ENCODE results near the gene SMIM13.
"Not testable (repeated sequence)": the region's sequence is repeated elsewhere in the genome, so short reads cannot be mapped to it uniquely, and the experiment has no call there.

The SMIM13 gene

DNA sequence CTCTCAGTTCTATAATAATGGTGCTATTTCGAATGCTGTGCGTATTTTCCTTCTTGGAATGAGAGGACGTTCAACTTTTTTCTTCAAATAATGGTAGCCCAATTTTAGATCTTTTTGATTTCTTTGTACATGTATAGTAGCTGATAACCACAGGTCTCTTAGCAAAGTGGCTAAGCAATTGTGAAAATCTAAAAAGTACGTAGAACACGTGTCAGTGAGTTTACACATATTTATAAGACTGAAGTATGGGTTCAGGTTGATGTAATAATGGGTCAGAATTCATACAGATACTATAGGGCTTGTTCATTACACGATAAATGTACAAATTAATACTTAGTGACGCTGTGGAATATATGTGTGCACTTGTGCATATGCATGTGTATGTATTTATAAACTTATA is 1.3 kb downstream of the SMIM13 start:
- no peaks in the 10 kb centered on the region for H3K27me3 ChIP-seq
- peak overlapping the region; percentile 94 for H3K9ac ChIP-seq
- peak overlapping the region; percentile 97 for H3K27ac ChIP-seq

DNA sequence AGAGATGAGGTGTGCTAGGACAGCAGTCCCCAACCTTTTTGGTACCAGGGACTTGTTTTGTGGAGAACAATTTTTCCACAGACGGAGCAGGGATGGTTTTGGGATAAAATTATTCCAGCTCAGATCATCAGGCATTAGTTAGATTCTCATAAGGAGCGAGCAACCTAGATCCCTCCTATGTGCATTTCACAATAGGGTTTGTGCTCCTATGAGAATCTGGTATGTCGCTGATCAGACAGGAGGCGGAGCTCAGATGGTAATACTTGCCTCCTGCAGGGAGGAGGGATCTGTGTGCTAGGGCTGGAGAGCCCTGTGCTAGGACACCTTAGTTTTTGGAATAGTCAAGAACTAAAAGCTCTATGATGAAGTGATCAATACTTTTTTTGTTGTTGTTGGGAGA is 2.5 kb downstream of the SMIM13 start:
- H3K4me2 ChIP-seq = peak overlapping the region; percentile 87
- no peaks in the 10 kb centered on the region for H3K27me3 ChIP-seq
- peaks cover 21% of the 10 kb centered on the region for H3K9me3 ChIP-seq
- no peak overlapping the region for H3K4me3 ChIP-seq
- peaks cover 37% of the 10 kb centered on the region for H3K36me3 ChIP-seq
- TF ChIP-seq Cebpa-rat (IDR thresholded peaks at IDR 0.05) = 0 out of 2 replicates have a peak, but pooled peaks have one; percentile 43
- no peak overlapping the region for H3K27ac ChIP-seq
- H3K9ac ChIP-seq = no peak overlapping the region
- H3K4me1 ChIP-seq = peaks cover 34% of the 10 kb centered on the region
- peaks cover 10% of the 10 kb centered on the region for H4K20me1 ChIP-seq

More for the DNA sequence above, 1.3 kb downstream of the SMIM13 start:
- H3K36me3 ChIP-seq = peaks cover 31% of the 10 kb centered on the region
- peaks cover 10% of the 10 kb centered on the region for H4K20me1 ChIP-seq
- peak overlapping the region; percentile 87 for H3K4me2 ChIP-seq
- peaks cover 10% of the 10 kb centered on the region for H3K9me3 ChIP-seq
- TF ChIP-seq Cebpa-rat (IDR thresholded peaks at IDR 0.05) = no peak
- peaks cover 34% of the 10 kb centered on the region for H3K4me1 ChIP-seq
- peak overlapping the region; percentile 88 for H3K4me3 ChIP-seq

DNA sequence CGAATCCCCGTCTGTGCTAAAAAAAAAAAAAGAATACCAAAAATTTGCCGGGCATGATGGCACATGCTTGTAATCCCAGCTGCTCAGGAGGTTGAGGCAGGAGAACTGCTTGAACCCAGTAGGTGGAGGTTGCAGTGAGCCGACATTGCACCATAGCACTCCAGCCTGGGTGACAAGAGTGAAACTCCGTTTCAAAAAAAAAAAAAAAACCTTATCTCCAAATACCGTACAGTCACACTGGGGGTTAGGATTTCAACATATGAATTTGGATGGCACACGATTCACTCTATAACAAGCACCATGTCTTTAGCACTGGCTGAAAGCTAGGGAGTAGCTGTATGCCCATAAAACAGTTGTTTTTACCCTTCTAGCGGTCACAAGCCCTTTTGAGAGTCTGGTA is 3.8 kb downstream of the SMIM13 start:
- no peak overlapping the region for H3K4me3 ChIP-seq
- no peak for TF ChIP-seq Cebpa-rat (IDR thresholded peaks at IDR 0.05)
- no peak overlapping the region for H3K9ac ChIP-seq
- peaks cover 47% of the 10 kb centered on the region for H3K36me3 ChIP-seq
- H3K27ac ChIP-seq = no peak overlapping the region
- no peak overlapping the region for H3K4me2 ChIP-seq
- H3K9me3 ChIP-seq = peaks cover 33% of the 10 kb centered on the region
- peaks cover 10% of the 10 kb centered on the region for H4K20me1 ChIP-seq
- peaks cover 25% of the 10 kb centered on the region for H3K4me1 ChIP-seq
- H3K27me3 ChIP-seq = no peaks in the 10 kb centered on the region

DNA sequence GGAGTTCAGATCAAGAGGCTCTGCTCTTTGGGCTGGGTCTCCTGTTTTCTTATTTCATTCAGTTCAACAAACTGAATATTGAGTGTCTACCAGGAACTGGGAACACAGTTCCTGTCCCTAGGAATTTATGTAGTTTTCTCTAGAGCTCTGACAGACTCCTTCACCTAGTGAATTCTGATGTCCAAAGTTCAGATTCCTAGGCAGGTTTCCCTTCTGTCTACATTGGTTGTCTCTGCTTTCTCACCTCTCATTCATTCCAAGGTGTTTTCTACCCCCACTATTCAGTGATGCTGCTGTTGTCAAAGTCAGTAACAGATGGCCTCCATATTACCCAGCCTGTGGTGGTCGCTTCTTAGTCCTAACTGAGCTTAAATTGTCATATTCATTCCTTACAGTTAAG is 4.4 kb downstream of the SMIM13 start:
- Histone ChIP-seq H3K4me3 (no peak overlapping the region), H3K4me1 (peaks cover 25% of the 10 kb centered on the region), H3K36me3 (peaks cover 53% of the 10 kb centered on the region), H3K9ac (no peak overlapping the region), H3K27me3 (no peaks in the 10 kb centered on the region), H4K20me1 (peaks cover 10% of the 10 kb centered on the region), H3K27ac (no peak overlapping the region), H3K9me3 (peaks cover 38% of the 10 kb centered on the region), H3K4me2 (no peak overlapping the region)
- TF ChIP-seq Cebpa-rat (IDR thresholded peaks at IDR 0.05) = no peak

DNA sequence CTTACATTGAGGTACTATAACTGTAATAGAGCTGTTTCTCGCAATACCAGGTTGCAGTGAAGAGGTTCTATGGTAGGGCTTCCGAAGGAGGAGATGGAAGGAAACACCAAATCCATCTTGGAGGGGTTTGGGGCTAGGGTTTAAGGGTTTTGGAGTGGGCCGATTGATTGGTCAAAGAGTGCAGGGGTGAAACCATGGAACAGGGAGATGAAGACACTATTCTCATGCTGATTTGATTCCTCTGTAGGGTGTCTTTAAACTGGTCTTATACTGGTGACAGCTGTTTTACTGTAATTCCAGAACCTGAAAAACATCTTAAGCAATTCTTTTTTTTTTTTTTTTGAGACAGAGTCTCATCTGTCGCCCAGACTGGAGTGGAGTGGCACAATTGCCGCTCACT is 7.8 kb downstream of the SMIM13 start:
- Histone ChIP-seq H3K27ac (no peak overlapping the region), H3K4me3 (no peak overlapping the region), H4K20me1 (peaks cover 11% of the 10 kb centered on the region; the same call in 1 of the 2 replicates), H3K9me3 (peaks cover 72% of the 10 kb centered on the region), H3K9ac (no peak overlapping the region), H3K4me2 (no peak overlapping the region), H3K27me3 (no peaks in the 10 kb centered on the region), H3K4me1 (peaks cover 10% of the 10 kb centered on the region), H3K36me3 (peaks cover 69% of the 10 kb centered on the region)
- TF ChIP-seq Cebpa-rat (IDR thresholded peaks at IDR 0.05) = no peak

DNA sequence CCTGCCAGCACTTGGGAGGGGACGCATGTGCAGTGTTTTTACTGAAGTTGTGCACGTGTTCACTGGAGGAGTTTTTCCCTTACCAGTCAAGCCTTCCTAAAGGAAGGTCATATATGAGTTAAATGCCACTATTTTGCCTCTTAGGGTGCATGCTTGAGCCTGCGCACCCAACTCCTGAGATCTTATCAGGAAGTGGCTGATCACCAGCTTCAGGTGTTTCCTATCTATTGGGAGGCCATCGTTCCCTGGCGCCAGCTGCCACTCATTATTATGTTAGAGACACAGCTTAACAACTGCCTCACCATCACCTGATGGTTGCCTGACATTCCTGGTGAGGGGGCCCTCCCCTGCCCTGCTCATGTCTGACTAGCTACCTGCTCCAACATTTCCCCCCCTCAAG is 9.4 kb downstream of the SMIM13 start:
- Histone ChIP-seq H3K4me3 (no peak overlapping the region), H3K4me1 (peaks cover 9% of the 10 kb centered on the region; the same call in 1 of the 2 replicates), H3K9ac (no peak overlapping the region), H3K27ac (no peak overlapping the region), H3K36me3 (peaks cover 57% of the 10 kb centered on the region), H3K9me3 (peaks cover 80% of the 10 kb centered on the region), H3K27me3 (no peaks in the 10 kb centered on the region), H4K20me1 (peaks cover 17% of the 10 kb centered on the region; the same call in 1 of the 2 replicates), H3K4me2 (peak overlapping the region; percentile 18)
- TF ChIP-seq Cebpa-rat (IDR thresholded peaks at IDR 0.05) = no peak

DNA sequence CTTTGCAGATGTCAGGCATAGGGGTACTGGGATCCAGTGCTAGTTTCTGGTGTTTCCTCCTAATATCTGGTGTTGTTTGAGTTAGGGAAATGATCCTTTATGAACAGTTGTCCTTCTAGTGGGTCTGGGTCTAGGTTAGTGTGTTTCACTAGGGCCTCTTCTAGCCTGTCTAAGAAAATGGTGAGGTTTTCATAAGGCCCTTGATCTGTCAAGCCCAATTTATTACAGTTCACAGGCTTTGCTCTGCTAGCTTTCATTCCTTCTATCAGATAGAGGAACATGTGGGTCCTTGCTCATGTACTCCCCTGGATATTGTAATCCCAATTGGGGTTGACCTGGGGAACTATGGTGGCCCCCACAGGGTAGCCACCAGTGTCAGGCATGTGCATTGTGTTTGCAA is 15.1 kb downstream of the SMIM13 start:
- Histone ChIP-seq H3K36me3 (peaks cover 42% of the 10 kb centered on the region), H3K27ac (no peak overlapping the region), H3K9me3 (peaks cover 66% of the 10 kb centered on the region), H4K20me1 (peaks cover 41% of the 10 kb centered on the region), H3K9ac (no peak overlapping the region), H3K27me3 (no peaks in the 10 kb centered on the region), H3K4me2 (no peak overlapping the region), H3K4me1 (peaks cover 8% of the 10 kb centered on the region), H3K4me3 (no peak overlapping the region)
- no peak for TF ChIP-seq Cebpa-rat (IDR thresholded peaks at IDR 0.05)

DNA sequence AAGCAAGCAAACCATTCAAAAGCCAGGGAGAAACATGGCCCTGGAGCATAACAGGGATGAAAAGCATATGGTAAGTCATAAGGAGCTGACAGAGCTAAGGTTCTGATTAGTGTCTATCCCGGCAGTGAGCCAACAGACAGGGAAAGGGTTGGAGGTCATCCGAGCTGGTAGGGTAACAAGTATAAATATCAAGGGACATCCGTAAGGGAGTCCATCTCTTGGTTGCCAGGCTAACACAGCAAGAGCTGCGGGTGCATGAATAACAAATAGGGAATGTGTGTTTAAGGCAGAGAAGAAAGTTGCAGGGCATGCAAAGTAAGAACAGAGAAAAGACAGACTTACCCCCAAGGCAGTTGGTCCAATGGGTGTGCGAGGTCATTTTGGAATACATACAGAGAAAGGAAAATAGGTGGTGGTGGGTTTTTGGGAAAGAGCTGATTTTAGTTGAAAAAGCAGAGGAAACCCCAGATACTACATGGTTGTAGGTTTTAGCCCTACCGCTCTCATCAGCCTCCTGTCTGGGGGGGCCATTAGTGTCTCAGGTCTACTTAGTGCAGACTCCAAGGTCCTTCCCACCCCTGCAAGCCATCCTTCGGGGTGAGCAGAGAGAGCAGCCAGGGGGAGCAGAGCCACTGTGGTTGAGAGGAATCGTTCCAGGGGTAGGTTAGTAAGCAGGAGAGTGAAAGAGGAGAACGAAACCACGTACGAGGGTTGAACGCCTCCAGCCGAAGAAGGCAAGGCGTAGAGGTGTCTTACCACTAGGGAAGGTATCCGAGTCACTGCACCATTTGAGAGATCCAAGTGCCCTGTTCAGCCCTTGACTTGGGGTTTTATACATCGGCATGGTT is 17.5 kb downstream of the SMIM13 start, which contains the start of gene ERVFRD-1:
TSS of gene ERVFRD-1 (minus strand) at position 805 of the 848 bp plus-strand sequence. CDS start 6,415 bp downstream, outside the sequence.
- no peak within 1 kb of the TSS for H3K4me3 ChIP-seq
- no peak for TF ChIP-seq Cebpa-rat (IDR thresholded peaks at IDR 0.05)
- H3K9ac ChIP-seq = no peak within 1 kb of the TSS
- H3K4me2 ChIP-seq = 0 out of 2 replicates have a peak within 1 kb of the TSS, but pooled peaks have one; percentile 3
- H3K4me1 ChIP-seq = peaks cover 8% of the 10 kb centered on the region
- H4K20me1 ChIP-seq = peaks cover 33% of the 10 kb centered on the region
- H3K36me3 ChIP-seq = peaks cover 33% of the 10 kb centered on the region; the same call in 1 of the 2 replicates
- H3K9me3 ChIP-seq = peaks cover 43% of the 10 kb centered on the region
- H3K27ac ChIP-seq = no peak within 1 kb of the TSS
- no peaks in the 10 kb centered on the region for H3K27me3 ChIP-seq

DNA sequence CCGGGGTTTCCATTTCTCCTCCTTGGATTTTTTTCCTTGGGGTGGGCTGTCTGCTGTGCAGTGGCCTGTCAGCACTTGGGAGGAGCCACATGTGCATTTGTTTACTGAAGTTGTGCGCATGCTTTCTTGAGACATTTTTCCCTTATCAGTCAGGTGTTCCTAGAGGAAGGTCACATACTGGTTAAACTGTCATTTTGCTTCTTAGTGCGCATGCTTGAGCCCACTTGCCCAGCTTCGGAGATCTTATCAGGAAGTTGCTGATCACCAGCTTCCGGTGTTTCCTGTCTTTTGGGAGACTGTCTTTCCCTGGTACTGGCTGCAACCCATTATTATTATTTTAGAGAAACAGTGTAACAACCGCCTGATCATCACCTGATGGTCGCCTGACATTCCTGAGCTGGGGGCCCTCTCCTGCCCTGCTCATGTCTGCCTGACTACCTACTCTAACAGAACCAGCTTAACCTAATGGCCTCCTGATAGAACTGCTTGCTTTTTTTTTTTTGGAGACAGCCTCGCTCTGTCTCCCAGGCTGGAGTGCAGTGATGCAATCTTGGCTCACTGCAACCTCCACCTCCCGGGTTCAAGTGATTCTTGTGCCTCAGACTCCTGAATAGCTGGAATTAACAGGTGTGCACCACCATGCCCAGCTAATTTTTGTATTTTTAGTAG is 18.3 kb downstream of the SMIM13 start:
- H3K4me2 ChIP-seq = 0 out of 2 replicates have a peak overlapping the region, but pooled peaks have one; percentile 3
- H3K4me1 ChIP-seq = peaks cover 8% of the 10 kb centered on the region
- H3K9ac ChIP-seq = no peak overlapping the region
- TF ChIP-seq Cebpa-rat (IDR thresholded peaks at IDR 0.05) = no peak
- H3K27ac ChIP-seq = no peak overlapping the region
- H4K20me1 ChIP-seq = peaks cover 25% of the 10 kb centered on the region
- peaks cover 35% of the 10 kb centered on the region for H3K9me3 ChIP-seq
- H3K27me3 ChIP-seq = no peaks in the 10 kb centered on the region
- peaks cover 33% of the 10 kb centered on the region; the same call in 1 of the 2 replicates for H3K36me3 ChIP-seq
- H3K4me3 ChIP-seq = no peak overlapping the region

DNA sequence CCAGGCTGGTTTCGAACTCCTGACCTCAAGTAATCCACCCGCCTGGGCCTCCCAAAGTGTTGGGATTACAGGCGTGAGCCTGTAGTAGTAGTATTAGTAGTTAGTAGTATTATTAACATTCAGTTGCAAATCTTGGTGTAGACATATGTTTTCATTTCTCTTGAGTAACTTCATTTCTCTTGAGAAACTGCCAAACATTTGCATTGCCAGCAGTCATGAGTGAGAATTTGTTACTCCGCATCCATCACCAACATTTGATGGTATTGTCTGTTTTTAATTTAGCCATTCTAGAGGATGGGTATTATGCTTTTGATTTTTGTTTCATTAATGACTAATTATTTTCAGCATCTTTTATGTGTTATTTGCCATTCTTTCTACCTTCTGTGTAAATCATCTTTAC is 19.4 kb downstream of the SMIM13 start:
- no peak for TF ChIP-seq Cebpa-rat (IDR thresholded peaks at IDR 0.05)
- H3K36me3 ChIP-seq = peaks cover 30% of the 10 kb centered on the region; the same call in 1 of the 2 replicates
- H3K4me3 ChIP-seq = no peak overlapping the region
- peaks cover 8% of the 10 kb centered on the region for H3K4me1 ChIP-seq
- no peak overlapping the region for H3K9ac ChIP-seq
- no peak overlapping the region for H3K27ac ChIP-seq
- H3K4me2 ChIP-seq = no peak overlapping the region
- H4K20me1 ChIP-seq = peaks cover 24% of the 10 kb centered on the region
- H3K27me3 ChIP-seq = no peaks in the 10 kb centered on the region
- H3K9me3 ChIP-seq = peaks cover 36% of the 10 kb centered on the region

DNA sequence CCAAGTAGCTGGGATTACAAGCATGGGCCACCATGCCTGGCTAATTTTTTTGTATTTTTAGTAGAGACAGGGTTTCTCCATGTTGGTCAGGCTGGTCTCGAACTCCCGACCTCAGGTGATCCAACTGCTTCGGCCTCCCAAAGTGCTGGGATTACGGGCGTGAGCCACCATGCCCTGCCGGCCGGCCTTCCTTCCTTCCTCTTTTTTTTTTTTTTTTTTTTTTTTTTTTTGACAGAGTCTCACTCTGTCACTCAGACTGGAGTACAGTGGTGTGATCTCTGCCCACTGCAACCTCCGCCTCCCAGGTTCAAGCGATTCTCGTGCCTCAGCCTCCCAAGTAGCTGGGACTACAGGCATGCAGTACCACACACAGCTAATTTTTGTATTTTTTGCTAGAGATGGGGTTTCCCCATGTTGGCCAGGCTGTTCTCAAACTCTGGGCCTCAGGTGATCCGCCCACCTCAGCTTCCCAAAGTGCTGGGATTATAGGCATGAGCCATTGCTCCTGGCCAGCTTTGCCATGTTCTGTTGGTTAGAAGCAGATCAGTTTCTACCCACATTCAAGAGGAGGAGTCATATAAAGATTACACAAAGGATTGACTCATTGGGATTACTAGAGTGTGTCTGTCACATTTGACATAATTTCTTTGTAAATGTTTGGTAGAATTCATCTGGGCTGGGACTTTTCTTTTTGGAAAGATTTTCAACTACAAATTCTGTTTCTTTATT is 22.3 kb downstream of the SMIM13 start:
- H3K9me3 ChIP-seq = peaks cover 19% of the 10 kb centered on the region
- not testable (repeated sequence) for H3K27ac ChIP-seq, H3K9ac ChIP-seq, H3K4me2 ChIP-seq, H3K4me3 ChIP-seq, H3K27me3 ChIP-seq, H3K4me1 ChIP-seq
- peaks cover 19% of the 10 kb centered on the region for H3K36me3 ChIP-seq
- H4K20me1 ChIP-seq = peaks cover 17% of the 10 kb centered on the region

Data from BLaER1 (cell line).